ENCODE results near the gene VTCN1. TPM values are rescaled to one million over a fixed set of nuclear protein-coding genes. Genes with fewer than 3 reads are reported as not detected.

Gene VTCN1
- total RNA-seq, 1 donor = not detected

- no peak for DNase-seq (ENCODE audit: insufficient read length, low spot score, missing footprints)
- H3K27ac ChIP-seq (ENCODE audit: low read depth, low read length) = no peak overlapping the region
- H3K36me3 ChIP-seq (ENCODE audit: insufficient read depth, low read length) = no peaks in the 10 kb centered on the region
- no peak for TF ChIP-seq CTCF (IDR thresholded peaks at IDR 0.05; ENCODE audit: extremely low read depth, low read depth, low read length)
- no peaks in the 10 kb centered on the region for H3K79me2 ChIP-seq (ENCODE audit: insufficient read depth, low read length)
- H2AFZ ChIP-seq (ENCODE audit: low read length) = no peak overlapping the region
- H3K4me1 ChIP-seq (ENCODE audit: insufficient read depth, low read length) = no peaks in the 10 kb centered on the region
- no peaks in the 10 kb centered on the region for H3K9me3 ChIP-seq (ENCODE audit: low read depth, low read length)
- H4K20me1 ChIP-seq (ENCODE audit: insufficient read depth, low read length) = no peaks in the 10 kb centered on the region
- no peak overlapping the region for H3K4me3 ChIP-seq (ENCODE audit: insufficient read depth, low read length)
- no peak overlapping the region for H3K4me2 ChIP-seq (ENCODE audit: insufficient read depth, low read length)
- no peaks in the 10 kb centered on the region for H3K27me3 ChIP-seq (ENCODE audit: insufficient read depth, low read length)
Observed at GRCh38 chr1:117135329-117135728, 75.4 kb downstream of the VTCN1 start.

GRCh38 chr1:117130526-117130925, 80.2 kb downstream of the VTCN1 start:
- Histone ChIP-seq H3K79me2 (ENCODE audit: insufficient read depth, low read length) (no peaks in the 10 kb centered on the region), H3K4me2 (ENCODE audit: insufficient read depth, low read length) (no peak overlapping the region), H3K36me3 (ENCODE audit: insufficient read depth, low read length) (no peaks in the 10 kb centered on the region), H3K27me3 (ENCODE audit: insufficient read depth, low read length) (peaks cover 9% of the 10 kb centered on the region), H4K20me1 (ENCODE audit: insufficient read depth, low read length) (no peaks in the 10 kb centered on the region), H3K27ac (ENCODE audit: low read depth, low read length) (no peak overlapping the region), H3K9me3 (ENCODE audit: low read depth, low read length) (no peaks in the 10 kb centered on the region), H3K4me3 (ENCODE audit: insufficient read depth, low read length) (no peak overlapping the region), H3K4me1 (ENCODE audit: insufficient read depth, low read length) (peaks cover 2% of the 10 kb centered on the region), H2AFZ (ENCODE audit: low read length) (no peak overlapping the region)
- TF ChIP-seq CTCF (IDR thresholded peaks at IDR 0.05; ENCODE audit: extremely low read depth, low read depth, low read length) = no peak
- no peak for DNase-seq (ENCODE audit: insufficient read length, low spot score, missing footprints)

GRCh38 chr1:117128323-117129079, 82.2 kb downstream of the VTCN1 start:
- Histone ChIP-seq H2AFZ (ENCODE audit: low read length) (peak overlapping the region; percentile 60), H3K4me1 (ENCODE audit: insufficient read depth, low read length) (peaks cover 2% of the 10 kb centered on the region), H4K20me1 (ENCODE audit: insufficient read depth, low read length) (no peaks in the 10 kb centered on the region), H3K27me3 (ENCODE audit: insufficient read depth, low read length) (peaks cover 18% of the 10 kb centered on the region), H3K9me3 (ENCODE audit: low read depth, low read length) (no peaks in the 10 kb centered on the region), H3K27ac (ENCODE audit: low read depth, low read length) (no peak overlapping the region), H3K36me3 (ENCODE audit: insufficient read depth, low read length) (no peaks in the 10 kb centered on the region), H3K4me2 (ENCODE audit: insufficient read depth, low read length) (peak overlapping the region; percentile 22), H3K79me2 (ENCODE audit: insufficient read depth, low read length) (no peaks in the 10 kb centered on the region), H3K4me3 (ENCODE audit: insufficient read depth, low read length) (no peak overlapping the region)
- peak; percentile 64 for TF ChIP-seq CTCF (IDR thresholded peaks at IDR 0.05; ENCODE audit: extremely low read depth, low read depth, low read length)
- peak; percentile 91 for DNase-seq (ENCODE audit: insufficient read length, low spot score, missing footprints)

GRCh38 chr1:117127795-117128194, 82.9 kb downstream of the VTCN1 start:
- Histone ChIP-seq H3K79me2 (ENCODE audit: insufficient read depth, low read length) (no peaks in the 10 kb centered on the region), H3K4me3 (ENCODE audit: insufficient read depth, low read length) (no peak overlapping the region), H2AFZ (ENCODE audit: low read length) (no peak overlapping the region), H4K20me1 (ENCODE audit: insufficient read depth, low read length) (no peaks in the 10 kb centered on the region), H3K27me3 (ENCODE audit: insufficient read depth, low read length) (peaks cover 18% of the 10 kb centered on the region), H3K27ac (ENCODE audit: low read depth, low read length) (no peak overlapping the region), H3K4me1 (ENCODE audit: insufficient read depth, low read length) (peaks cover 2% of the 10 kb centered on the region), H3K4me2 (ENCODE audit: insufficient read depth, low read length) (no peak overlapping the region), H3K9me3 (ENCODE audit: low read depth, low read length) (no peaks in the 10 kb centered on the region), H3K36me3 (ENCODE audit: insufficient read depth, low read length) (no peaks in the 10 kb centered on the region)
- DNase-seq (ENCODE audit: insufficient read length, low spot score, missing footprints) = no peak
- no peak for TF ChIP-seq CTCF (IDR thresholded peaks at IDR 0.05; ENCODE audit: extremely low read depth, low read depth, low read length)

Data from osteoblast (primary cell).